ENCODE data around the gene ZC3H4. TPM values are rescaled to one million over a fixed set of nuclear protein-coding genes. Genes with fewer than 3 reads are reported as not detected.

Gene ZC3H4
- total RNA-seq, 2 donors from 2014 or later: 21.9 to 26.0 TPM

GRCh38 chr19:47070756-47071155 lies 42.8 kb downstream of the ZC3H4 start:
- Histone ChIP-seq H3K36me3 (peaks cover 62% of the 10 kb centered on the region), H3K4me1 (ENCODE audit: control insufficient read depth in 1 of 2, low read depth in 2 of 2) (no peaks in the 10 kb centered on the region), H3K27me3 (replicated peaks; ENCODE audit: insufficient read depth) (no peaks in the 10 kb centered on the region), H3K27ac (no peak overlapping the region), H3K4me3 (no peak overlapping the region), H3K9me3 (no peaks in the 10 kb centered on the region)
- no peak for ATAC-seq (ENCODE audit: insufficient number of reproducible peaks, low FRiP score, low read depth)
- DNase-seq (ENCODE audit: low spot score): no peak
- TF ChIP-seq, protein P1, sequence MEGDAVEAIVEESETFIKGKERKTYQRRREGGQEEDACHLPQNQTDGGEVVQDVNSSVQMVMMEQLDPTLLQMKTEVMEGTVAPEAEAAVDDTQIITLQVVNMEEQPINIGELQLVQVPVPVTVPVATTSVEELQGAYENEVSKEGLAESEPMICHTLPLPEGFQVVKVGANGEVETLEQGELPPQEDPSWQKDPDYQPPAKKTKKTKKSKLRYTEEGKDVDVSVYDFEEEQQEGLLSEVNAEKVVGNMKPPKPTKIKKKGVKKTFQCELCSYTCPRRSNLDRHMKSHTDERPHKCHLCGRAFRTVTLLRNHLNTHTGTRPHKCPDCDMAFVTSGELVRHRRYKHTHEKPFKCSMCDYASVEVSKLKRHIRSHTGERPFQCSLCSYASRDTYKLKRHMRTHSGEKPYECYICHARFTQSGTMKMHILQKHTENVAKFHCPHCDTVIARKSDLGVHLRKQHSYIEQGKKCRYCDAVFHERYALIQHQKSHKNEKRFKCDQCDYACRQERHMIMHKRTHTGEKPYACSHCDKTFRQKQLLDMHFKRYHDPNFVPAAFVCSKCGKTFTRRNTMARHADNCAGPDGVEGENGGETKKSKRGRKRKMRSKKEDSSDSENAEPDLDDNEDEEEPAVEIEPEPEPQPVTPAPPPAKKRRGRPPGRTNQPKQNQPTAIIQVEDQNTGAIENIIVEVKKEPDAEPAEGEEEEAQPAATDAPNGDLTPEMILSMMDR (IDR thresholded peaks at IDR 0.05): no peak

GRCh38 chr19:47069795-47070194 lies 43.8 kb downstream of the ZC3H4 start:
- no peaks in the 10 kb centered on the region for H3K4me1 ChIP-seq (ENCODE audit: control insufficient read depth in 1 of 2, low read depth in 2 of 2)
- H3K9me3 ChIP-seq: no peaks in the 10 kb centered on the region
- TF ChIP-seq, protein P1 (IDR thresholded peaks at IDR 0.05): no peak
- ATAC-seq (ENCODE audit: insufficient number of reproducible peaks, low FRiP score, low read depth) (no peak), DNase-seq (ENCODE audit: low spot score) (no peak)
- H3K36me3 ChIP-seq: peaks cover 70% of the 10 kb centered on the region
- no peaks in the 10 kb centered on the region for H3K27me3 ChIP-seq (replicated peaks; ENCODE audit: insufficient read depth)
- H3K27ac ChIP-seq: no peak overlapping the region
- no peak overlapping the region for H3K4me3 ChIP-seq

GRCh38 chr19:47068876-47069406 lies 44.6 kb downstream of the ZC3H4 start:
- TF ChIP-seq, protein P1 (IDR thresholded peaks at IDR 0.05): no peak
- Histone ChIP-seq H3K36me3 (peaks cover 72% of the 10 kb centered on the region), H3K9me3 (no peaks in the 10 kb centered on the region), H3K4me3 (no peak overlapping the region), H3K4me1 (ENCODE audit: control insufficient read depth in 1 of 2, low read depth in 2 of 2) (no peaks in the 10 kb centered on the region), H3K27me3 (replicated peaks; ENCODE audit: insufficient read depth) (no peaks in the 10 kb centered on the region), H3K27ac (no peak overlapping the region)
- DNase-seq (ENCODE audit: low spot score): no peak
- no peak for ATAC-seq (ENCODE audit: insufficient number of reproducible peaks, low FRiP score, low read depth)

GRCh38 chr19:47068246-47068645 lies 45.3 kb downstream of the ZC3H4 start:
- DNase-seq (ENCODE audit: low spot score): no peak
- Histone ChIP-seq H3K27me3 (replicated peaks; ENCODE audit: insufficient read depth) (no peaks in the 10 kb centered on the region), H3K4me1 (ENCODE audit: control insufficient read depth in 1 of 2, low read depth in 2 of 2) (no peaks in the 10 kb centered on the region), H3K4me3 (no peak overlapping the region), H3K36me3 (peaks cover 72% of the 10 kb centered on the region), H3K9me3 (no peaks in the 10 kb centered on the region), H3K27ac (no peak overlapping the region)
- TF ChIP-seq, protein P1 (IDR thresholded peaks at IDR 0.05): no peak
- ATAC-seq (ENCODE audit: insufficient number of reproducible peaks, low FRiP score, low read depth): no peak

DNA sequence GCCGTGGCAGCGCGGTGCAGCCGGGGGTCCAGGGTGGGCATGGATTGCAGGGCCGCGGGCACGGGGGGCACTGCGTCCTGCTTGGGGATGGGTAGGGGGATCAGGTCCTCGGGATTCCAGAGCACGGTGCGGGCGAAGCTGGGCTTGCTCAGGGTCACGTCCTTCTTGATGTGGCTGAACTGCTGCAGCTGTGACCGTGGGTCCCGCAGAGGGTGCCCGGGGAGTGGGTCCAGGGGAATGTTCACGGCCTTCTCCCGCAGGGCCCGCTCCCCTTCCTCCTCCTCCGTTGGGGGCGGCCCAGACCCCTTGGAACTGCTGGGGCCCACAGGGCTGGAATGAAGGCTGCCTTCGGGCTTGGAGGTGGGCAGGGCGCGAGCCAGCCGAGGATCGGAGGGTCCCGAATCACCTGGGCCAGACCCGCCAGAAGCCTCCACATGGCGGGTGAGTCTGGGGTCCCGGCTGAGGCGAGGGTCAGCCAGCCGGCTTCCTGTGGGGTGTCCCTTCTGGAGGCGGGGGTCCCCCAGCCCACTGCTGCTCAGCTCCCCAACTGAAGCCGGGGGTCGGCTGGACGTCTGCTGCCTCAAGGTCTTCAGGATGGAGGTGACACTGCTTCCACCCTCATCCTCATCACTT lies 46.2 kb downstream of the ZC3H4 start:
- Histone ChIP-seq H3K27ac (no peak overlapping the region), H3K27me3 (replicated peaks; ENCODE audit: insufficient read depth) (no peaks in the 10 kb centered on the region), H3K9me3 (no peaks in the 10 kb centered on the region), H3K4me3 (no peak overlapping the region), H3K36me3 (peaks cover 65% of the 10 kb centered on the region), H3K4me1 (ENCODE audit: control insufficient read depth in 1 of 2, low read depth in 2 of 2) (no peaks in the 10 kb centered on the region)
- TF ChIP-seq, protein P1 (IDR thresholded peaks at IDR 0.05): no peak
- no peak for DNase-seq (ENCODE audit: low spot score)
- no peak for ATAC-seq (ENCODE audit: insufficient number of reproducible peaks, low FRiP score, low read depth)

Measured in thoracic aorta (tissue), 2 donors.